Endothelial cell of umbilical vein (primary cell): ENCODE results near the gene FAM107A. TPM values are rescaled to one million over a fixed set of nuclear protein-coding genes. Genes with fewer than 3 reads are reported as not detected.

Source experiments
- BruUV-seq: library from RNA; stranded (reverse); fragments of 400-500 nt; replicated peaks from 2 replicates; lab custom pipeline; 2021; lab: Mats Ljungman, UMichigan
- CTCF ChIA-PET: fragments of 300-600, 350-600 bp; sonication (Branson Sonifier 250); formaldehyde crosslinking; loops from one replicate; lab custom pipeline; 2021; ENCODE audit warnings: antibody characterized with exemption, inconsistent platforms; lab: Charles Lee
- POLR2A ChIA-PET: fragments of 300-600, 350-600 bp; sonication (Branson Sonifier 250); formaldehyde crosslinking; loops from one replicate; lab custom pipeline; 2021; ENCODE audit warnings: antibody characterized with exemption, inconsistent platforms; lab: Charles Lee
- DNase-seq: peaks from one replicate; pipeline ENCODE4 v3.0.0-alpha.2; 2011; ENCODE audit warnings: low read depth, low spot score
- FAIRE-seq: peaks from 2 replicates; lab custom pipeline; 2011; peaks lifted over from hg19 to GRCh38; lab: Jason Lieb, UNC
- H2AFZ ChIP-seq: 2 replicates; pipeline ENCODE4 v1.6.0; 2012; ENCODE audit warnings: low read depth, low read length, control low read depth, inconsistent platforms
- H3K27ac ChIP-seq: 2 replicates; pipeline ENCODE4 v1.5.1; 2011; ENCODE audit warnings: low read depth, mild to moderate bottlenecking, control low read depth, low read length, moderate library complexity; ENCODE audit not compliant: insufficient read depth
- H3K27me3 ChIP-seq, 2 experiments: 2 replicates each; pipeline versions ENCODE4 v1.6.0 to v1.6.1; 2011; ENCODE audit warnings: low read length in 2 of 2, mixed read lengths in 1 of 2; ENCODE audit not compliant: control insufficient read depth in 2 of 2, insufficient read depth in 2 of 2
- H3K36me3 ChIP-seq, 2 experiments: 2 replicates in 1 of 2; 3 replicates in 1 of 2; pipeline ENCODE4 v1.5.1; 2011; ENCODE audit warnings: low read length in 2 of 2, mild to moderate bottlenecking in 1 of 2, moderate library complexity in 1 of 2; ENCODE audit not compliant: control insufficient read depth in 2 of 2, insufficient read depth in 2 of 2; ENCODE audit errors: extremely low read depth in 1 of 2
- H3K4me1 ChIP-seq: 3 replicates; pipeline ENCODE4 v1.5.1; 2011; ENCODE audit warnings: mild to moderate bottlenecking, low read length; ENCODE audit not compliant: control insufficient read depth, insufficient read depth; ENCODE audit errors: extremely low read depth
- H3K4me2 ChIP-seq: 2 replicates; pipeline ENCODE4 v1.6.1; 2011; ENCODE audit warnings: low read length, control low read depth, mixed read lengths; ENCODE audit not compliant: insufficient read depth
- H3K4me3 ChIP-seq, 3 experiments: fragments of 200-600 bp in 1 of 3; sonication (generic), shearing (Covaris generic) in 1 of 3; replicated peaks in 1 of 3; 2 replicates each; pipeline ENCODE4 v1.5.1; 2011 to 2016; ENCODE audit warnings: control low read depth in 3 of 3, low read length in 3 of 3, mild to moderate bottlenecking in 2 of 3, inconsistent platforms in 1 of 3, low read depth in 1 of 3, moderate library complexity in 1 of 3; ENCODE audit not compliant: insufficient read depth in 1 of 3
- H3K79me2 ChIP-seq: 2 replicates; pipeline ENCODE4 v1.6.0; 2012; ENCODE audit warnings: low read length, inconsistent platforms; ENCODE audit not compliant: control insufficient read depth, insufficient read depth
- H3K9ac ChIP-seq: replicated peaks from 2 replicates; pipeline ENCODE3; 2011; ENCODE audit warnings: low read length, control low read depth; ENCODE audit not compliant: insufficient read depth; ENCODE audit errors: extremely low read depth
- H3K9me1 ChIP-seq: replicated peaks from 3 replicates; pipeline ENCODE4 v1.6.0; 2011; ENCODE audit warnings: mild to moderate bottlenecking, low read length; ENCODE audit not compliant: control insufficient read depth, insufficient read depth; ENCODE audit errors: extremely low read depth
- H3K9me3 ChIP-seq: replicated peaks from 2 replicates; pipeline ENCODE4 v1.5.1; 2012; ENCODE audit warnings: low read length, inconsistent platforms; ENCODE audit not compliant: control insufficient read depth, insufficient read depth
- H4K20me1 ChIP-seq: replicated peaks from 2 replicates; pipeline ENCODE3; 2011; ENCODE audit warnings: mild to moderate bottlenecking, low read length; ENCODE audit not compliant: control insufficient read depth, insufficient read depth; ENCODE audit errors: extremely low read depth
- CTCF ChIP-seq, 2 donors: IDR thresholded peaks; 1 replicate in 1 of 2; 2 replicates in 1 of 2; pipeline ENCODE4 v1.5.1; 2011; ENCODE audit warnings: low read length in 2 of 2, mild to moderate bottlenecking in 2 of 2, moderate library complexity in 2 of 2, control low read depth in 1 of 2, inconsistent platforms in 1 of 2, low read depth in 1 of 2; ENCODE audit not compliant: insufficient read depth in 1 of 2; ENCODE audit errors: extremely low read depth in 1 of 2
- EZH2 ChIP-seq: IDR thresholded peaks from 2 replicates; pipeline ENCODE4 v1.6.1; 2012; ENCODE audit warnings: borderline replicate concordance, low read depth, mild to moderate bottlenecking, moderate library complexity, low read length, inconsistent platforms; ENCODE audit not compliant: severe bottlenecking
- FOS ChIP-seq: IDR thresholded peaks from 2 replicates; pipeline ENCODE4 v1.6.1; 2011; ENCODE audit warnings: mild to moderate bottlenecking, low read length, moderate library complexity, borderline replicate concordance; ENCODE audit not compliant: insufficient read depth
- GATA2 ChIP-seq: IDR thresholded peaks from 2 replicates; pipeline ENCODE4 v1.7.0; 2011; ENCODE audit warnings: low read depth, mild to moderate bottlenecking, moderate library complexity, mixed read lengths, low read length; ENCODE audit not compliant: insufficient read length, insufficient read depth
- JUN ChIP-seq: IDR thresholded peaks from 2 replicates; pipeline ENCODE4 v1.6.1; 2011; ENCODE audit warnings: borderline replicate concordance, low read depth; ENCODE audit not compliant: insufficient read length, insufficient read depth
- MAX ChIP-seq: IDR thresholded peaks from 2 replicates; pipeline ENCODE4 v1.6.1; 2011; ENCODE audit not compliant: insufficient read depth, insufficient read length
- MYC ChIP-seq: IDR thresholded peaks from one replicate; pipeline ENCODE4 v1.6.1; 2011; ENCODE audit warnings: mild to moderate bottlenecking, low read depth, low read length
- POLR2A ChIP-seq: IDR thresholded peaks from 2 replicates; pipeline ENCODE4 v1.6.1; 2012; ENCODE audit warnings: low read depth, mild to moderate bottlenecking, control low read depth, low read length
- POLR2AphosphoS5 ChIP-seq: IDR thresholded peaks from 2 replicates; pipeline ENCODE4 v1.6.1; 2012; ENCODE audit warnings: low read depth, mild to moderate bottlenecking, control low read depth, low read length, moderate library complexity; ENCODE audit not compliant: insufficient read depth
- dilution Hi-C: fragments of 300-500 bp; cut with MboI; formaldehyde crosslinking; loops from one replicate; pipeline ENCODE4 v1.15.0; 2019; ENCODE audit warnings: low sequenced_read_pairs; ENCODE audit not compliant: extremely low pct_ligation_motif_present
- intact Hi-C: fragments of 100-400 bp; cut with micrococcal nuclease; formaldehyde crosslinking; loops from one replicate; pipeline ENCODE4 v1.10.0; 2022
- polyA plus RNA-seq, 4 experiments: library from polyadenylated mRNA; depleted of rRNA in 3 of 4; stranded (reverse) in 3 of 4; unstranded in 1 of 4; fragments of >200 nt; gene quantifications; 2 replicates each; pipeline versions ENCODE4 v1.2.1 to v1.2.3, GENCODE V29; 2011 to 2012; ENCODE audit warnings: missing spikeins in 1 of 4
- total RNA-seq: library from RNA; stranded (reverse); gene quantifications from 2 replicates; pipeline ENCODE4 v1.2.3, GENCODE V29; 2021

The FAM107A gene
- total and polyA plus RNA-seq, 2 donors (not counting 3 experiments of a cell fraction or from before 2014, with no cell fraction given) = 5.7 to 10.7 TPM

GRCh38 chr3:58625196-58625824 is 48.1 kb upstream of the FAM107A start:
- no peak overlapping the region for H3K9ac ChIP-seq
- no peaks in the 10 kb centered on the region for H4K20me1 ChIP-seq
- H3K27ac ChIP-seq = no peak overlapping the region
- no peaks in the 10 kb centered on the region for H3K36me3 ChIP-seq
- POLR2A ChIA-PET = no interaction called here
- H3K4me3 ChIP-seq = no peak overlapping the region
- no peaks in the 10 kb centered on the region for H3K79me2 ChIP-seq
- dilution Hi-C loops (no loop called here), intact Hi-C loops (loop anchor here (5.0 kb wide), 1 partner anchor 438 kb away; no protein-coding TSS in a partner anchor)
- FAIRE-seq (no peak), DNase-seq (no peak)
- H2AFZ ChIP-seq = no peak overlapping the region
- no TSS peak for BruUV-seq
- CTCF ChIA-PET = interaction anchor here (1.3 to 10.0 kb wide), 3 partner anchors 40 to 318 kb away, joined by 3 to 442 read pairs (median 6); partner anchors contain the start of gene HTD2
- H3K9me1 ChIP-seq = no peaks in the 10 kb centered on the region
- no peak for TF ChIP-seq POLR2A
- no peak for TF ChIP-seq EZH2
- no peak for TF ChIP-seq GATA2
- TF ChIP-seq MYC = no peak
- H3K4me2 ChIP-seq = no peak overlapping the region
- no peaks in the 10 kb centered on the region for H3K27me3 ChIP-seq
- peaks cover 32% of the 10 kb centered on the region for H3K4me1 ChIP-seq
- H3K9me3 ChIP-seq = no peaks in the 10 kb centered on the region

GRCh38 chr3:58624550-58624949 is 47.4 kb upstream of the FAM107A start:
- no peak overlapping the region for H3K4me3 ChIP-seq
- DNase-seq = no peak
- no peak overlapping the region for H3K4me2 ChIP-seq
- dilution Hi-C loops (no loop called here), intact Hi-C loops (no loop called here)
- no peak overlapping the region for H3K27ac ChIP-seq
- no peak for TF ChIP-seq JUN
- no peak for TF ChIP-seq GATA2
- no peak for TF ChIP-seq FOS
- TF ChIP-seq CTCF (IDR thresholded peaks at IDR 0.05; ENCODE audit: extremely low read depth in 1 of 2, insufficient read depth in 1 of 2, low read depth in 1 of 2, low read length in 2 of 2) = no peak
- TF ChIP-seq POLR2AphosphoS5 = no peak
- no peak for TF ChIP-seq POLR2A
- TF ChIP-seq EZH2 = no peak
- TF ChIP-seq MAX = no peak
- TF ChIP-seq MYC = no peak
- no peaks in the 10 kb centered on the region for H4K20me1 ChIP-seq
- H3K27me3 ChIP-seq = no peaks in the 10 kb centered on the region
- no peak for FAIRE-seq
- H2AFZ ChIP-seq = no peak overlapping the region
- no peaks in the 10 kb centered on the region for H3K9me3 ChIP-seq
- H3K36me3 ChIP-seq = no peaks in the 10 kb centered on the region
- no peaks in the 10 kb centered on the region for H3K79me2 ChIP-seq
- ChIA-PET CTCF (interaction anchor here (0.6 to 10.0 kb wide), 2 partner anchors 48 to 57 kb away, joined by 3 to 442 read pairs; no protein-coding TSS in a partner anchor), POLR2A (no interaction called here)
- H3K9me1 ChIP-seq = no peaks in the 10 kb centered on the region
- H3K9ac ChIP-seq = no peak overlapping the region
- BruUV-seq = no TSS peak
- H3K4me1 ChIP-seq = peaks cover 27% of the 10 kb centered on the region
